RWPE2 (cell line): ENCODE measurements around the gene ST8SIA6.

Experiments used
- ATAC-seq: fragments of 200-7000 bp; cut with Tn5 transposase; 3 replicates; pipeline ENCODE4 v1.9.1; 2021; ENCODE audit warnings: low read depth
- DNase-seq: peaks from one replicate; pipeline ENCODE4 v3.0.0-alpha.2; 2020; ENCODE audit warnings: low spot score
- H3K27ac ChIP-seq: fragments of 450-650 bp; 2 replicates; pipeline ENCODE4 v1.5.1; 2017; ENCODE audit warnings: mild to moderate bottlenecking; ENCODE audit not compliant: poor library complexity, severe bottlenecking
- H3K27me3 ChIP-seq: fragments of 250-450 bp; sonication (Bioruptor Pico); 2 replicates; pipeline ENCODE4 v1.5.1; 2021; ENCODE audit warnings: mild to moderate bottlenecking, moderate library complexity; ENCODE audit not compliant: insufficient read depth, poor library complexity, severe bottlenecking
- H3K36me3 ChIP-seq: fragments of 250-450 bp; sonication (Bioruptor Pico); 2 replicates; pipeline ENCODE4 v1.5.1; 2020; ENCODE audit warnings: low read depth, mild to moderate bottlenecking, moderate library complexity
- H3K4me1 ChIP-seq: fragments of 250-450 bp; sonication (Bioruptor Pico); 2 replicates; pipeline ENCODE4 v1.5.1; 2021; ENCODE audit warnings: mild to moderate bottlenecking, moderate library complexity; ENCODE audit not compliant: insufficient read depth, poor library complexity, severe bottlenecking
- H3K4me3 ChIP-seq: fragments of 250-450 bp; sonication (Bioruptor Pico); 2 replicates; pipeline ENCODE4 v1.5.1; 2021; ENCODE audit warnings: mild to moderate bottlenecking, moderate library complexity; ENCODE audit not compliant: severe bottlenecking
- H3K9me3 ChIP-seq: fragments of 250-450 bp; sonication (Bioruptor Pico); 2 replicates; pipeline ENCODE4 v1.5.1; 2021; ENCODE audit warnings: mild to moderate bottlenecking, moderate library complexity; ENCODE audit not compliant: severe bottlenecking
- TF ChIP-seq, protein P1 (sequence below): fragments of 450-650 bp; IDR thresholded peaks from one replicate; pipeline ENCODE4 v1.5.1; 2017; ENCODE audit warnings: mild to moderate bottlenecking, moderate library complexity; ENCODE audit not compliant: poor library complexity, severe bottlenecking

ST8SIA6 gene

DNA sequence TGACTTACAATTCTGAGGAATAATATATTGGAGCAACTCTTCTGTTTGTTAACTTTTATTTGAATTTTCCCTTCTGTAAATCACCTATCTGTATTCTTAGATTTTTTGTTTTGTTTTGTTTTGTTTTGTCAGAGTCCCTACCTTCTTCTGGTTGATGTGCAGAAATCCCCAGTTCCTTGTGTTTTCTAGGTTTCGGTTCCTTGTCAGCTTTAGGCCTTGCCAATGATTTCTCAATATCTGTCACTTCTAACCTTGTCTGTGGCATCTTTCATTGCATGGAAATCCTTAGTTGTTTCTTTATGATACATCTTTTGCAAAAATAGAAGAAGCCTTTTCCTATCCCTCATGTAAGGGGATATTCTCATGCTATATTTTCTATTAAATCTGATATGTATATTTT lies 21.7 kb upstream of the ST8SIA6 start:
- no peaks in the 10 kb centered on the region for H3K36me3 ChIP-seq
- no peaks in the 10 kb centered on the region for H3K9me3 ChIP-seq
- H3K27me3 ChIP-seq, result no peaks in the 10 kb centered on the region
- DNase-seq, result no peak
- no peak for ATAC-seq
- no peak overlapping the region for H3K4me3 ChIP-seq
- TF ChIP-seq, protein P1, sequence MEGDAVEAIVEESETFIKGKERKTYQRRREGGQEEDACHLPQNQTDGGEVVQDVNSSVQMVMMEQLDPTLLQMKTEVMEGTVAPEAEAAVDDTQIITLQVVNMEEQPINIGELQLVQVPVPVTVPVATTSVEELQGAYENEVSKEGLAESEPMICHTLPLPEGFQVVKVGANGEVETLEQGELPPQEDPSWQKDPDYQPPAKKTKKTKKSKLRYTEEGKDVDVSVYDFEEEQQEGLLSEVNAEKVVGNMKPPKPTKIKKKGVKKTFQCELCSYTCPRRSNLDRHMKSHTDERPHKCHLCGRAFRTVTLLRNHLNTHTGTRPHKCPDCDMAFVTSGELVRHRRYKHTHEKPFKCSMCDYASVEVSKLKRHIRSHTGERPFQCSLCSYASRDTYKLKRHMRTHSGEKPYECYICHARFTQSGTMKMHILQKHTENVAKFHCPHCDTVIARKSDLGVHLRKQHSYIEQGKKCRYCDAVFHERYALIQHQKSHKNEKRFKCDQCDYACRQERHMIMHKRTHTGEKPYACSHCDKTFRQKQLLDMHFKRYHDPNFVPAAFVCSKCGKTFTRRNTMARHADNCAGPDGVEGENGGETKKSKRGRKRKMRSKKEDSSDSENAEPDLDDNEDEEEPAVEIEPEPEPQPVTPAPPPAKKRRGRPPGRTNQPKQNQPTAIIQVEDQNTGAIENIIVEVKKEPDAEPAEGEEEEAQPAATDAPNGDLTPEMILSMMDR, result no peak
- no peak overlapping the region for H3K27ac ChIP-seq
- no peaks in the 10 kb centered on the region for H3K4me1 ChIP-seq

DNA sequence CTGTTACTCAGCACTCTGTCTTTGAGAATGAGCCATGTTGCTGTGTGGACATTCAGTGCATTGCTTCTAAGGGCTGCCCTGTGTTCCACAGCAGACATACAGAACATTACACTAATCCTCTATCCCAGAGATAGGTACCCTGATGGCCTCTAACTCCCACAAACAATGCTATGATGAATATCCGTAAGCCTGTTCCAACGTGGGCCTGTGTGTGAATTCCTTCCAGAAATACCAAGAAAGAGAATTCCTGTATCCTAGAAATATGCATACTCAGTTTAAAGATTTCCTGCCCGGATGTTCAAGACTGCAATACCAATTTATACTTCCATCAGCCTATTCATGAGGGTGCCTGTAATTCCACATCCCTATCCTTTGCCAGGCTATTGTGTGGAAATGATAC lies 21.3 kb upstream of the ST8SIA6 start:
- TF ChIP-seq, protein P1, result no peak
- H3K4me1 ChIP-seq, result no peaks in the 10 kb centered on the region

DNA sequence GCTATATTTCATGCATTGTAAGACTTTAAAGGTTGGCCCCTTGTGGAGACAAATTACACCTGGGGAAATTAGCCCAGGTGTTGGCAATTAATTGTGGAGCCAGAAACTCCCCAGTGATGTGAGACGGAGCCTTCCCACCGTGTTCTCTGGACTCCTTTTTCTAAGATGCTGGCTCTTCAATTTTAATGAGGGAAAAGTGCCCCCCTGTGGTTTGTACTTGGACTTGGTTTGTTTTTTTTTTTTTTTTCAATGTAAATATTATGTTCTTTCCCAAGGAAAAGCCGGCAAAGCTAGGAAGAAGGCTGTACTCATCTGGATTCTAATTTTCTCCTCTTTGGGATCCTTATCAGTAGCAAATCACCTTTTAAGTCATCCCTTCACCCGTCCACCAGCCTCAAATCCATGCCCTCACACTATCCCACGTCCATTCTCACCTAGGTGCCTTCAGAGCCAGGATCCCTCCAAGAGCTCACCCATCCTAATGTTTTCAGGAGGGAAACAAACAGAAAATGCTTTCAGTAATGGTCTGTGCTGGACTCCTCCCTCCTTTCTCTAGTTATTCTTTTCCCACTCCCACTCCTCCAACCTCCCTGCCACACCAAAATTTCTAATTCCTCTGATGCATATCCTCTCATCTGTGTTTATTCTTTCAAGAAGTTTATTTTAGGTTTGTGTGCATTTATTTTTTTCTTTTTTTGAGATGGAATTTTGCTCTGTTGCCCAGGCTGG lies 20.4 kb upstream of the ST8SIA6 start:
- DNase-seq, result no peak
- Histone ChIP-seq H3K36me3 (no peaks in the 10 kb centered on the region), H3K4me1 (no peaks in the 10 kb centered on the region), H3K4me3 (no peak overlapping the region), H3K27ac (no peak overlapping the region), H3K27me3 (no peaks in the 10 kb centered on the region), H3K9me3 (no peaks in the 10 kb centered on the region)
- TF ChIP-seq, protein P1, result peak; percentile 42
- ATAC-seq, result no peak

More for the DNA sequence above, 21.3 kb upstream of the ST8SIA6 start:
- Histone ChIP-seq H3K36me3 (no peaks in the 10 kb centered on the region), H3K27me3 (no peaks in the 10 kb centered on the region), H3K4me3 (no peak overlapping the region), H3K9me3 (no peaks in the 10 kb centered on the region), H3K27ac (no peak overlapping the region)
- no peak for ATAC-seq
- no peak for DNase-seq

DNA sequence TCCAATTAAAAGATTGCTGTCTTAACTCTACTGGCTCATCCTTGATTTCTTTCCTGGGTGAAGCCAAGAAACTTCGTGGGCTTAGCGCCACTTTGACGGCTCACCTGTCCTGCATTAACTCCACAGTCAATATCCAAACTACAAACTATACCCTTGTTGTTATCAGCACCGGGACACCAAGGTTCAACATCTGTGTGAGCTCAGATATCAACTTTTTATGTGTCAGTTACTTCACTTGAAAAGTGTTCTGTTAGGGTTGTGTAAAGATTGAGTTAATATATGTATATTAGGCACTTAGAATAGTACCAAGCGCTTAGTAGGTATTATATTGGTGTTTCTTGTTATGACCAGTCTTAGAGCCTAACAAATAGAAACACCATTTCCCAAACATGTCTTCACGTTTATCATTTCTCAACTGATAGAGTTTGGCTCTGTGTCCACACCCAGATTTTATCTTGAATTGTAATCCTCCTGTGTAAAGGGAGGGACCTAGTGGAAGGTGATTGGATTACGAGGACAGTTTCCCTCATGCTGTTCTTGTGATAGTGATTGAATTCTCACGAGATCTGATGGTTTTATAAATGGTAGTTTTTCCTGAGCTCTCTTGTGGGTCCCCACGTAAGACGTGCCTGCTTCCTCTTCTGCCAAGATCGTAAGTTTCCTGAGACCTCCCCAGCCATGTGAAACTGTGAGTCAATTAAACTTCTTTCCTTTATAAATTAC lies 19.0 kb upstream of the ST8SIA6 start:
- Histone ChIP-seq H3K36me3 (no peaks in the 10 kb centered on the region), H3K27ac (no peak overlapping the region), H3K9me3 (no peaks in the 10 kb centered on the region), H3K4me1 (no peaks in the 10 kb centered on the region), H3K4me3 (no peak overlapping the region), H3K27me3 (no peaks in the 10 kb centered on the region)
- ATAC-seq (no peak), DNase-seq (no peak)
- TF ChIP-seq, protein P1, result no peak
